Measurements from ENCODE around the gene NOTCH2.

DNA sequence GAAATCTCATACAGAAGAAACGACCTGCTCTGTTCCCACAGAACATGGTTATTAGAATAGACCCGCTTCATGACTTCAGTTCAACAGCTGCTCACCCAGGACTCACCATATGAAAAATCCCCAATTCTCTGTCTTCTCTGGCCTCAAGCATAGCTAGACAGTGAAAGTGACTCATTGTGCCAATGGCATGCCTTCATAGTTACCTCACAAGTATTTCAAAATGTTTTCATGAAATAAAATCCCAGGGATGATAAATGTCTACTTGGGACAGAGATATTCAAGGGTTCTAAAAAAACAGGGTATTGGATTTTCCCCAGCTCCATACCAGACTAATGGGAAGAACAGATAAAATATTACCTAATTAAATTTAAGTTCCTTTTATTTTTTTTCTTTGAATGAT lies 82.3 kb downstream of the NOTCH2 start:
- no peak for TF ChIP-seq CTCF (IDR thresholded peaks at IDR 0.05; ENCODE audit: low read depth, low read length, poor library complexity, severe bottlenecking)
- TF ChIP-seq EZH2phosphoT487 (IDR thresholded peaks at IDR 0.05; ENCODE audit: borderline replicate concordance, low read length), result no peak
